ENCODE data around the gene PIM1.
"Not testable (repeated sequence)": the region's sequence is repeated elsewhere in the genome, so short reads cannot be mapped to it uniquely, and the experiment has no call there.

The PIM1 gene

GRCh38 chr6:37171201-37171969, 1.4 kb downstream of the PIM1 start:
- no peak for DNase-seq (ENCODE audit: low read depth)

DNA sequence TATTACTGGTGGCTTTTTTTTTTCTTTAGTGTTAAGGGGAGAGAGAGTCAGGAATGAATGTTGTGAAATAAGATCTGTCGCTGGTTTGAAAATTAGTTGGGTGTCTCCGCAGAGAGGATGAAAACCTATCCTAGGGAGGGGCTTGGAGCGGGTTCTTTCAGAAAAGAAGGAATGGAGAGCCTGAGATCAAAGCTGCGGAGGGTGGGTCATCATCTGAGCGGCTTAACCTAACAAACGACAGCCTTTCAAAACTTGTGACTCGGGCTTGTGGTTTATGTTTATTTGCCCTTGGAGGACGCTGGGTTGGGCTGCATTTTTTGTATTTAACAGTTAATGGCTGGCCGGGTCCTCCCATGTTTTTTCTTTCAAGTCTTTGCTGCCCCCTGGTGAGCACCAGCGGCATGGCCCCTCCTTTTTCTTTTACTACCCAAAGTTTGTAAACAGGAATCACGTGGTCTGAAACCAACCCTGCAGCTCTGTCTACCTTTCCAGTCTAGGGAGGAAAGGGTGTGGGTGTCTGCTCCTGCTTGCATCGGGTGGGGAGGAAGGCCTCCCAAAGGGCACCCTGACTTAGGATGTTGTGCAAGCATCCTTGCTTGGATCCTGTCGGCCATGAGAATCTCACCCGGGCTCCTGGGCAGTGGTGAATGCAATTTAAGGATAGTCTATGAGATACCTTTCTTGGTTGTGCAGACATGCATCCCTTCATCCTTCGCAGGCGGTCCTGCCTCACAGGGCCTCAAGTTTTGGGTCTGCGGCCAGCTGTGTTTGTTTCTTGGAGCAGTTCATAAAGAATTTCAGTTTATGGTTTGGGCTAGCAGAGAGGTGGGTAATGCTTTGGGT, 2.2 kb downstream of the PIM1 start:
- DNase-seq (ENCODE audit: low read depth): peak; percentile 86

DNA sequence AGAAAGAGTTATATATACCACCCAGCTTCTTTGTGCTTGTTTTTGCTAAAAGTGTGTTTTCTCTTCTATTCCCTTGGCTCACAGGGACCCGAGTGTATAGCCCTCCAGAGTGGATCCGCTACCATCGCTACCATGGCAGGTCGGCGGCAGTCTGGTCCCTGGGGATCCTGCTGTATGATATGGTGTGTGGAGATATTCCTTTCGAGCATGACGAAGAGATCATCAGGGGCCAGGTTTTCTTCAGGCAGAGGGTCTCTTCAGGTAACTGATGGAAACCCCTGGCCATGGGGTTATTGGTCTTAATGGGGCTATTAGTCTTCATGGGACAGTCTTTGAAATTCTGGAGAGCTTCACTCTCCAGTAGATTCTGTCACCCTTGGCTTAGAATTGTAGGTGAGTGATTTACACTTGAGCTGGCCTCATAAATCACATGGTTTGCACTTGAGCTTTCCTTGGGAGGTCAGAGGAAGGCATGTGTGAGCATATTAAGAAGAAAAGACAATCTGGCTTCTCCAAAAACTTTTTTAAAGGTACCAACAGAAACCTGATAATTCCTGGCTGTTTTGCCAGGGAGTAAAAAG, 3.0 kb downstream of the PIM1 start:
- no peak for DNase-seq (ENCODE audit: low read depth)

GRCh38 chr6:37173493-37174195, 3.7 kb downstream of the PIM1 start:
- peak; percentile 50 for DNase-seq (ENCODE audit: low read depth)

- no peak for DNase-seq (ENCODE audit: low read depth)
Measured at GRCh38 chr6:37174196-37174514, 4.2 kb downstream of the PIM1 start.

GRCh38 chr6:37174515-37175331, 4.8 kb downstream of the PIM1 start:
- DNase-seq (ENCODE audit: low read depth): no peak

GRCh38 chr6:37175332-37176267, 5.6 kb downstream of the PIM1 start:
- no peak for DNase-seq (ENCODE audit: low read depth)

- DNase-seq (ENCODE audit: low read depth): no peak
Measured at GRCh38 chr6:37176268-37177076, 6.5 kb downstream of the PIM1 start.

GRCh38 chr6:37177077-37177934, 7.4 kb downstream of the PIM1 start:
- no peak for DNase-seq (ENCODE audit: low read depth)

DNA sequence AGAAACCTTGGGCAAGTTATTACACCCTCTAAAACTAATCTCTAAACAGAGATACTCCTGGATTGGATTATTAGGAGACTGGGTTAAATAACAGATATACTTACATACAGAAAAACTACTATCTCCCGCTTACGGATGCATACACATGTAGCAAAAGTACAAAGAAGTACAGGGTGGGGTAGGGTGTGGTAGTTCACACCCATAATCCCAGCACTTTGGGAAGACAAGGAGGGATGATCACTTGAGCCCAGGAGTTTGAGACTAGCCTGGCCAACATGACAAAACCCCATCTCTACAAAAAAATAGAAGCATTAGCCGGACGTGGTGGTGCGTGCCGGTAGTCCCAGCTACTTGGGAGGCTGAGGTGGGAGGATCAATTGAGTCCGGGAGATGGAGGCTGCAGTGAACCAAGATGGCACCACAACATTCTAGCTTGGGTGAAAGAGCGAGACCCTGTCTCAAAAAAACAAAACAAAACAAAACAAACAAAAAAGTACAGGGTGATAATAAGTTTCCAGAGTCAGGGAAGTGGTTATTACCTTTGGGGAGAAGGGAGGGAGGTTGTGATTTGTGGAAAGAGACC, 8.1 kb downstream of the PIM1 start:
- DNase-seq (ENCODE audit: low read depth): no peak

DNA sequence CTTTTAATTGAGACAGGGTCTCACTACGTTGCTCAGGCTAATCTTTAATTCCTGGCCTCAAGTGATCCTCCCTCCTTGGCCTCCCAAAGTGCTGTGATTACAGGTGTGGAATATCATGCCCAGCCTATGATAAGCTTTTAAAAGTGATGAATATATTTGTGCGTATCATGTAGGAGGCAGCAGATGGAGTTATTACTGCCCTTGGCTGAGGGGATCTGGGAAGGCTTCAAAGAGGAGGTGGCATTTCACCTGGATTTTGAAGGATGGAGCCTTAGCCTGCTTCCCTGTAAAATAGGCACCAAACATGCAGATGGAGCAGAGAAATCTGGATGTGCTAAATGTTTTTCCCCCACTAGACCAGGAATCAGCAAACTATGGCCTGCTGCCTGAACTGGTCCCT, 10.1 kb downstream of the PIM1 start:
- DNase-seq (ENCODE audit: low read depth): no peak

DNA sequence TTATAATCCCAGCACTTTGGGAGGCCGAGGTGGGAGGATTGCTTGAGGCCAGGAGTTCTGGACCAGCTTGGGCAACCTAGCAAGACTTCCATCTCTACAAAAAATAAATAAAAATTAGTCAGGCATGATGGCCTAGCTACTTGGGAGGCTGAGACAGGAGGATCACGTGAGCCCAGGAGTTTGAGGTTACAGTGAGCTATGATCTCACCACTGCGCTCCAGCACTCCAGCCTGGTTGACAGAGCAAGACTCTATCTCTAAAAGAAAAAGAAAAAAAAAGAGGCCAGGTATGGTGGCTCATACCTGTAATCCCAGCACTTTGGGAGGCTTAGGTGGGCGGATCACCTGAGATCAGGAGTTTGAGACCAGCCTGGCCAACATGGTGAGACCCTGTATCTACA, 10.7 kb downstream of the PIM1 start:
- DNase-seq (ENCODE audit: low read depth): not testable (repeated sequence)

GRCh38 chr6:37182736-37183590, 13.0 kb downstream of the PIM1 start:
- peak; percentile 64 for DNase-seq (ENCODE audit: low read depth)

DNA sequence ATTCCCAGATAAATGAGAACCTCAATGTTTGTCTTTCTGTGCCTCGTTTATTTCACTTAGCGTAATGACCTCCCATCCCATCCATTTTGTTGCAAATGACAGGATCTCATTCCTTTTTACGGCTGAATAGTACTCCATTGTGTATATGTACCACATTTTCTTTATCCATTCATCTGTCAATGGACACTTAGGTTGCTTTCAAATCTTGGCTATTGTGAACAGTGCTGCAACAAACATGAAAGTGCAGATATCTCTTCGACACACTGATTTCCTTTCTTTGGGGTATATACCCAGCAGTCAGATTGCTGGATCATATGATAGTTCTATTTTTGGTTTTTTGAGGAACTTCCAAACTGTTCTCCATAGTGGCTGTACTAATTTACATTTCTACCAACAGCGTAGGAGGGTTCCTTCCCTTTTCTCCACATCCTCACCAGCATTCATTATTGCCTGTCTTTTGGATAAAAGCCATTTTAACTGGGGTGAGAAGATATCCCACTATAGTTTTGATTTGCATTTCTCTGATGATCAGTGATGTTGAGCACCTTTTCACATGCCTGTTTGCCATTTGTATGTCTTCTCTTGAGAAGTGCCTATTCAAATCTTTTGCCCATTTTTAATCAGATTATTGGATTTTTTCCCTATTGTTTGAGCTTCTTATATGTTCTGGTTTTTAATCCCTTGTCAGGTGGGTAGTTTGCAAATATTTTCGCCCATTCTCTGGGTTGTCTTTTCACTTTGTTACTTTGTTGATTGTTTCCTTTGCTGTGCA, 16.2 kb downstream of the PIM1 start:
- not testable (repeated sequence) for DNase-seq (ENCODE audit: low read depth)

- no peak for DNase-seq (ENCODE audit: low read depth)
Measured at GRCh38 chr6:37187321-37188022, 17.5 kb downstream of the PIM1 start.

GRCh38 chr6:37188962-37189510, 19.1 kb downstream of the PIM1 start:
- no peak for DNase-seq (ENCODE audit: low read depth)

Data from activated gamma-delta T cell treated with anti-CD3 and anti-CD28 coated beads, Interleukin-2, amount 50 U/mL, for 16 hours (primary cell).